CD4-positive, alpha-beta T cell treated with Interleukin-21 for 1 hour (primary cell): ENCODE results near the gene GLIS2.
"Not testable (repeated sequence)": the region's sequence is repeated elsewhere in the genome, so short reads cannot be mapped to it uniquely, and the experiment has no call there.

Source experiments
- DNase-seq: peaks from one replicate; pipeline ENCODE4 v3.0.0-alpha.2; 2020

Gene GLIS2

GRCh38 chr16:4321286-4322120 lies 5.6 kb downstream of the GLIS2 start:
- DNase-seq, result no peak

- DNase-seq, result no peak
Measured at GRCh38 chr16:4322121-4323052, 6.5 kb downstream of the GLIS2 start.

GRCh38 chr16:4323071-4323844 lies 7.4 kb downstream of the GLIS2 start:
- no peak for DNase-seq

- no peak for DNase-seq
Measured at GRCh38 chr16:4323845-4324488, 8.1 kb downstream of the GLIS2 start.

DNA sequence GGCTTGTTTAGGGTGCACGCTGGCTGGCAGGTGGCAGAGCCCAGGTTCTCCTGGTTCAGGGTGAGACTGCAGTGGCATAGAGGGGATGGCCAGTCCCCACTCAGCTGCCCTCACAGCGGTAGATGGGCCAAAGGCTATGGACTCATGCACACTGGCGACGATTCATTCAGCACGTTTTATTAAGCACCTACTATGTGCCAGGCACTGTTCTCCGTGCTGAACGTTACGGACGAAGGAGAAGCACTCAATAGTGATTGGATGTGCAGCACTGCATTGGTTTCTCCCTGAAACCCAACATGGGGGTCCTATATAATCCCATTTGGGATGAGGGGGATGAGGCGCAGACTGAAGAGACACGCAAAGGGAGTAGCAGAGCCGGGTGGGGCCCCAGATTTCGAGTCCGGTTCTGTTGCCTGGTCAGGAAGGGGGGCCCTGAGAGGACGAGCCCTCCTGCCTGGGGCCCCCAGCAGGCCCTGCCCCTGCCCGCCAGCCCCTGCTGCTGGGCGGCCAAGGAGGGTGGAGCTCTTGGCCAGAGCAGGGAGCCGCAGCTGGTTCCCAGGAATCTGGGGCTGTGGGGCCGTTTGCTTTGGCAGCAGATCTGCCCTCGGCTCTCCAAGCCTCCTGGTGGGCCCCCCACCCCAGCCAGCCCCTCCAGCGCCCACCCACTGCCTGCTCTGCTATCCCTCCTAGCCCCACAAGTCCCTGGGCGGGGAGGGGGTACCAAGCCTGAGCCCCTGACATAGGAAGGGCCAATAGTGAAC lies 8.8 kb downstream of the GLIS2 start:
- DNase-seq, result no peak

DNA sequence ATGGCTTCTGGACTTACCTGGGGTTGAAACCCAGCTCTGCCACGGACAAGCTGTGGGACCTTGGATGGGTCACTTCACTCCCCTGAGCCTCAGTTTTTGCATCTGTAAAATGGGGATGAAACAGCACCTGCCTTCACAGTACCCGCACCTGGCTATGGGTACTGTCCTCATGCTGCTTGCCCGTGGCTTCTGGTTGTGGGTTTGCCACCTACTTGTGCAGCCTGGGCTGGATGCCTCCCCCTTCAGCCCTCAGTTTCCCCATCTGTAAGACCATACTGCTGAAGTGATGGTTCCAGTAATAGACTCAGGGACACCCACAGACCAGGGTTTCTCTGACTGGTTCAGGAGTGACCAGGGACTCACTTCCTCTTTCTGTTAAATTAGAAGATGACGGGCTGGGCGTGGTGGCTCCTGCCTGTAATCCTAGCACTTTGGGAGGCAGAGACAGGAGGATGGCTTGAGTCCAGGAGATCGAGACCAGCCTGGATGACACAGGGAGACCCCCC lies 9.4 kb downstream of the GLIS2 start:
- DNase-seq, result no peak

- DNase-seq, result no peak
Measured at GRCh38 chr16:4327386-4328045, 11.6 kb downstream of the GLIS2 start.

DNA sequence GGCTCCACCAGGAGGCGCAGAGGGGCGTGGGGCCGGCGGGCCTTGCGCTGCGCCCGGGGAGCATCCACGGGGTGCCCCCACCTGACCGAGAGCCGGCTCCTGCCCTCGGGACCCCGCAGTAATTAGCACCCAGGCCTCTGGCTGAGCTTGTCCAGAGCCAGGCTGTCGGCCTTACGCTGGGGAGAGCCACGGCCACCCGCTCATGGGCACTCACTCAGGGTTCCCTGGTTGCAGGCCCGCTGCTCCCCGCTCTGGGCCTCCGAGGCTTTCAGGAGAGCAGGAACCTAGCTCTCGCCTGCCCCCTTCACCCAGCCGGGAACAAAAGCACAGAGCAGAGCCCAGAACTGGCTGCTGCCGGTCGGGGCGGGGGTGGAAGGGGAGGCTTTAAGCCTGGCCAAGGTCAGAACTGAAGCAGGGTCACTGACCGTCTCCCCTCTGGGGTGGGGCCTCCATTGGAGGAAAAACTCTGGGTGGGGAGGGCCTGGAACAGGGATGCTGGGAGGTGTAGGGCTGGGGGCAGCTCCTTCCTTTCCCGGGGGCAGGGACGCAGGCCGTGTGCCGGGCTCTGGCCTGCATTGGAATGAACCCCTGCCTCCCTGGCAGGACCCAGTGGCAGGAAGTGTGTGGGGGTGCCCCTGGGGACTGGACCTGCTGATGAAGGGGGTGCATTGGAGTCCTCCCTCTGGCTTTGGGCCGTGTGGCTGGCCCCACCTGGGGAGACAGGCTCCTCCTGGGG lies 12.3 kb downstream of the GLIS2 start:
- peak; percentile 59 for DNase-seq

- DNase-seq, result no peak
Measured at GRCh38 chr16:4328782-4329775, 13.2 kb downstream of the GLIS2 start.

- peak; percentile 72 for DNase-seq
Measured at GRCh38 chr16:4330277-4330874, 14.5 kb downstream of the GLIS2 start.

DNA sequence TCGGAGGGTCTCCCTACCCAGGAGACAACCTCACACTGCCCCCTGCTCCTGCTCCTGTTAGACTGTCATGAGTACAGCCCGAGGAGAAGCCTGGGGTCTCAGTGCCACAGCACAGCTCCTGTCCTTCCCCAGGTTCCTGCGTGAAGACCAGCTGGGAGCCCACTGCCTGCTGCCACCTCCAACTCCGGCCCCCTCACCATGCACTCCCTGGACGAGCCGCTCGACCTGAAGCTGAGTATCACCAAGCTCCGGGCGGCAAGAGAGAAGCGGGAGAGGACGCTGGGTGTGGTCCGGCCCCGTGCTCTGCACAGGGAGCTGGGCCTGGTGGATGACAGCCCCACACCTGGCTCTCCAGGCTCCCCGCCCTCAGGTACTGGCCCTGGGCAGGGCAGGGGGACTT lies 16.2 kb downstream of the GLIS2 start:
- no peak for DNase-seq

DNA sequence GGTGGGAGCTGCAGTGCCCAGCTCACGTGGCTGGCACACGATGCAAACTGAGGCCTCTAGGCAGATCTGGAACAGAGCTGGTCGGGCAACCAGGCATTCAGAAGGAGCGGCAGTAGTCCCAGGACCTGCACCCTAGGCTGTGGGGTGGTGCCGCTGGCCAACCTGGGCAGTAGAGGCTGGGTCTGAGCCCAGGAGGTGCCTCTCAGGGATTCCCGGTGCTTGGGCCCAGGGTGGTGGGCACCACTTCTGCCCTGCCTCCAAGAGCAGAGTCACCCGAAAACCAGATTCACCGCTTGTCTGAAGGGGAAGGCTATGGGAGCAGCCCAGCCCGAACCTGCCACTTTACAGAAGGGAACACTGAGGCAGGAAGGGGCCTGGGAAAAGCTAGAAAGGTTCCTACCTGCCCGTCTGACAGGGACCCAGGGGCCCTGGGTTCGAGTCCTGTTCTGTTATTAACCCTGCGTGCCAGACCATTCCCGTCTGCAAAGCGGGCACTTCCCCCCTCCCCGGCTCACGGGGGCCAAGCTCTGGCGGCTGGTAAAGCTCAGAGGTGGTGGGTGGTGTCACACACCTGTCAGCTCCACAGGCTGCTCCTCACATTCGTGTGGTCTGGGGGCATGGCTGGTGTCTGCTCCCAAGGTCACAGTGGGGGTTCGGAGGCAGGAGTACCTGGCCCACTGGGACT lies 16.9 kb downstream of the GLIS2 start:
- no peak for DNase-seq

DNA sequence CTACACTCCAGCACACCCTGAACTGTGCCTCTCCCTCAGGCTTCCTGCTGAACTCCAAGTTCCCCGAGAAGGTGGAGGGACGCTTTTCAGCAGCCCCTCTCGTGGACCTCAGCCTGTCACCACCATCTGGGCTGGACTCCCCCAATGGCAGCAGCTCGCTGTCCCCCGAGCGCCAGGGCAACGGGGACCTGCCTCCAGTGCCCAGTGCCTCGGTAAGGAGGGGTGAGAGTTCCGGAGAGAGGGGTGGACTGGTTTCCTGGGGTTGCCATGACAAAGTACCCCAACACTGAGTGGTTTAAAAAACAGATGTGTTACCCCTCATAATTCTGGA lies 17.4 kb downstream of the GLIS2 start:
- DNase-seq, result no peak

- DNase-seq, result not testable (repeated sequence)
Measured at GRCh38 chr16:4333714-4334113, 17.8 kb downstream of the GLIS2 start.

- no peak for DNase-seq
Measured at GRCh38 chr16:4334724-4335495, 19.0 kb downstream of the GLIS2 start.

DNA sequence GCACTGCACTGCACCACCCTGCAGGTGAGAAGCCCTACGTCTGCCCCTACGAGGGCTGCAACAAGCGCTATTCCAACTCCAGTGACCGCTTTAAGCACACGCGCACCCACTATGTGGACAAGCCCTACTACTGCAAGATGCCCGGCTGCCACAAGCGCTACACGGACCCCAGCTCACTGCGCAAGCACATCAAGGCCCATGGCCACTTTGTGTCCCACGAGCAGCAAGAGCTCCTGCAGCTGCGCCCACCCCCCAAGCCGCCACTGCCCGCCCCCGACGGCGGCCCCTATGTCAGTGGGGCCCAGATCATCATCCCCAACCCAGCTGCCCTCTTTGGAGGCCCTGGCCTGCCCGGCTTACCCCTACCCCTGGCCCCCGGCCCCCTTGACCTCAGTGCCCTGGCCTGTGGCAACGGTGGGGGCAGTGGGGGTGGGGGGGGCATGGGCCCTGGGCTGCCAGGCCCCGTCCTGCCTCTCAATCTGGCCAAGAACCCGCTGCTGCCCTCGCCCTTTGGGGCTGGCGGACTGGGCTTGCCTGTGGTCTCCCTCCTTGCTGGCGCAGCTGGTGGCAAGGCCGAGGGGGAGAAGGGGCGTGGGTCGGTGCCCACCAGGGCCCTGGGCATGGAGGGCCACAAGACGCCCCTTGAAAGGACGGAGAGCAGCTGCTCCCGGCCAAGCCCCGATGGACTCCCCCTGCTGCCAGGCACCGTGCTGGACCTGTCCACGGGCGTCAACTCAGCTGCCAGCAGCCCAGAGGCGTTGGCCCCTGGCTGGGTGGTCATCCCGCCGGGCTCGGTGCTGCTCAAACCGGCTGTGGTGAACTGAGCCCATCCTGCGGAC lies 21.1 kb downstream of the GLIS2 start:
- no peak for DNase-seq
